Liver (tissue), 3 donors: ENCODE measurements around the gene DHCR24.

ENCODE experiments used
- CTCF ChIP-seq: fragments of 150-350 bp; IDR thresholded peaks from 2 replicates; pipeline ENCODE4 v1.5.1; 2017; ENCODE audit warnings: improper control_type of control experiment, low read depth, low read length; ENCODE audit not compliant: missing input control
- EGR1 ChIP-seq, 2 donors: IDR thresholded peaks; 2 replicates each; pipeline ENCODE4 v1.6.1; 2016 to 2018; ENCODE audit warnings: antibody characterized with exemption in 2 of 2, low read depth in 2 of 2
- RXRA ChIP-seq, 2 donors: IDR thresholded peaks; 2 replicates each; pipeline ENCODE4 v1.6.1; 2017 to 2018; ENCODE audit warnings: antibody characterized with exemption in 2 of 2, mild to moderate bottlenecking in 1 of 2
- YY1 ChIP-seq: IDR thresholded peaks from 2 replicates; pipeline ENCODE4 v1.6.1; 2016; ENCODE audit warnings: antibody characterized with exemption, mild to moderate bottlenecking
- donor health status: healthy.
- donor health status: healthy.

- TF ChIP-seq YY1 (no peak), RXRA (IDR thresholded peaks at IDR 0.05) (no peak), CTCF (no peak), EGR1 (IDR thresholded peaks at IDR 0.05; ENCODE audit: low read depth in 2 of 2) (no peak)
Measured at GRCh38 chr1:54819733-54820132, 67.3 kb downstream of the DHCR24 start.
